ENCODE results near the gene SMIM27.

- no peak for TF ChIP-seq CTCF (IDR thresholded peaks at IDR 0.05; ENCODE audit: low read depth, low read length)
- no peak for TF ChIP-seq POLR2A (IDR thresholded peaks at IDR 0.05; ENCODE audit: extremely low read depth, insufficient read length)
- TF ChIP-seq MAX (IDR thresholded peaks at IDR 0.05; ENCODE audit: low read depth, low read length): no peak
These were observed 2.0 kb upstream of the SMIM27 start for GRCh38 chr9:32550150-32550561.

All from NB4 (cell line).